ENCODE measurements around the gene CEP70.

- no peak for TF ChIP-seq CTCF (IDR thresholded peaks at IDR 0.05; ENCODE audit: insufficient read depth, low read length)
- no peak for TF ChIP-seq GABPA (IDR thresholded peaks at IDR 0.05; ENCODE audit: low read depth)
Observed at GRCh38 chr3:138539352-138539751, 54.7 kb downstream of the CEP70 start.
